Heart right ventricle (tissue), 16 donors: ENCODE results near the gene TPRG1L. TPM values are rescaled to one million over a fixed set of nuclear protein-coding genes. Genes with fewer than 3 reads are reported as not detected.
"Not testable (repeated sequence)": the region's sequence is repeated elsewhere in the genome, so short reads cannot be mapped to it uniquely, and the experiment has no call there.

ENCODE experiments used
- ATAC-seq, 8 donors: fragments of 200-7000 bp; cut with Tn5 transposase; one replicate each; pipeline ENCODE4 v1.9.1; 2020; ENCODE audit warnings: mild to moderate bottlenecking in 8 of 8, moderate library complexity in 8 of 8, moderate number of reproducible peaks in 1 of 8
- DNase-seq, 2 donors: peaks; one replicate each; pipeline ENCODE4 v3.0.0-alpha.2; 2020
- H3K27ac ChIP-seq, 10 donors: fragments of 200-600 bp; sonication (generic) in 2 of 10; one replicate each; pipeline versions ENCODE4 v1.5.0 to v1.8.0; 2020 to 2022; ENCODE audit warnings: mild to moderate bottlenecking in 3 of 10
- H3K27me3 ChIP-seq, 7 donors: fragments of 200-600 bp; one replicate each; pipeline ENCODE4 v1.8.0; 2021 to 2022; ENCODE audit warnings: mild to moderate bottlenecking in 2 of 7
- H3K36me3 ChIP-seq, 9 donors: fragments of 200-600 bp; sonication (generic) in 1 of 9; one replicate each; pipeline versions ENCODE4 v1.5.0 to v1.8.0; 2020 to 2022; ENCODE audit warnings: mild to moderate bottlenecking in 2 of 9
- H3K4me1 ChIP-seq, 9 donors: fragments of 200-600 bp; sonication (generic) in 1 of 9; one replicate each; pipeline versions ENCODE4 v1.5.0 to v1.8.0; 2020 to 2022; ENCODE audit warnings: mild to moderate bottlenecking in 4 of 9
- H3K4me3 ChIP-seq, 10 donors: fragments of 200-600 bp; sonication (generic) in 2 of 10; one replicate each; pipeline versions ENCODE4 v1.5.0 to v1.8.0; 2020 to 2022; ENCODE audit warnings: mild to moderate bottlenecking in 7 of 10, moderate library complexity in 2 of 10
- H3K9me3 ChIP-seq, 11 donors: fragments of 200-600 bp in 10 of 11; sonication (generic) in 2 of 11; one replicate each; pipeline versions ENCODE4 v1.5.0 to v1.8.0; 2013 to 2022; ENCODE audit warnings: mild to moderate bottlenecking in 2 of 11, control low read depth in 1 of 11, moderate library complexity in 1 of 11
- CTCF ChIP-seq, 9 donors: fragments of 200-600 bp; sonication (generic) in 2 of 9; IDR thresholded peaks; one replicate each; pipeline versions ENCODE4 v1.5.0 to v1.8.0; 2021 to 2022; ENCODE audit warnings: antibody characterized with exemption in 9 of 9, mild to moderate bottlenecking in 5 of 9, moderate library complexity in 1 of 9
- WGBS, 2 donors: extraction: QIAGEN DNeasy Blood & Tissue Kit; methylation state at CpG; one replicate each; pipeline ENCODE4 v1.1.7; 2013; ENCODE audit warnings: inconsistent platforms in 1 of 2; 5-methylcytosine and 5-hydroxymethylcytosine counted together
- intact Hi-C, 10 donors: fragments of 100-400 bp; cut with DNase I; formaldehyde crosslinking; loops; one replicate each; pipeline versions ENCODE4 v1.11.1 to v1.14.2; 2022
- long read RNA-seq, 3 donors: library from polyadenylated mRNA; unstranded; transcript quantifications; one replicate each; pipeline ENCODE4 v2.0.0, GENCODE V29; 2020 to 2021
- polyA plus RNA-seq, 2 donors: library from polyadenylated mRNA; stranded (reverse); fragments of 200-250 nt; gene quantifications; one replicate each; pipeline ENCODE4 v1.2.3, GENCODE V29; 2013
- total RNA-seq, 10 donors: library from RNA; stranded (reverse); fragmentation: NEBNext Ultra II Directional in 3 of 10; extraction: Animal tissue kit (Norgen Biotek cat#: 25700) in 3 of 10; gene quantifications; one replicate each; pipeline versions ENCODE4 v1.2.1 to v1.2.4, GENCODE V29; 2021 to 2023
- donor health status: Arrhythmogenic right ventricular cardiomyopathy.
- donor health status: ischemic (EF 13 %, LVEDD 7.1; RV severe dilation, severe dysfunction).
- donor health status: healthy with polysubstance abuse.
- donor health status: DM: no; HTN: yes; CAD: no.
- donor health status: DM: no; HTN: no; CAD: no.
- donor health status: ischemic (EF 25% LVEDD 6.9; RV normal size, moderate dysfunction).
- donor health status: ischemic (EF 25% LVEDD 5.7; RV mildly dilated, moderate dysfunction).
- donor health status: healthy.
- donor health status: DM: yes; HTN: yes; CAD: no.
- donor health status: Ischemic cardiomyopathy.
- donor health status: ischemic (EF 35%, LVEDD 5.7; RV mildly dilated, moderate dysfunction).
- donor health status: nonischemic (EF 11% LVEDD 7.7; RV severe dilation, severe dysfunction).
- donor health status: DM: yes; HTN: yes; CAD: no.
- donor health status: PGD.
- donor health status: ischemic (EF 29% LVEDD 5.4; RV normal size, mild dysfunction).
- donor health status: nonischemic (EF 23%, LVEDD 6.1; RV moderate dilation, normal function).

Gene TPRG1L
- total RNA-seq = 10 to 100 TPM; 42.6 to 60.7 (median 51.3) TPM
- polyA plus RNA-seq = 10 to 100 TPM; 15.1 to 34.8 TPM
- long read RNA-seq, donor 1, transcript TPRG1L-202 (5 exons, 2,414 nt) = major isoform, 119 of 135 reads
- long read RNA-seq, donor 1, partial matches to known transcripts = 13 of 135 reads
- long read RNA-seq, donor 1, other reads (novel, unspliced or antisense) = 3 of 135 reads
- long read RNA-seq, donor 2, transcript TPRG1L-202 (5 exons, 2,414 nt) = major isoform, 147 of 166 reads
- long read RNA-seq, donor 2, partial matches to known transcripts = 13 of 166 reads
- long read RNA-seq, donor 2, other reads (novel, unspliced or antisense) = 6 of 166 reads
- long read RNA-seq, donor 3, partial matches to known transcripts = 17 of 18 reads
- long read RNA-seq, donor 3, other reads (novel, unspliced or antisense) = 0 of 18 reads

DNA sequence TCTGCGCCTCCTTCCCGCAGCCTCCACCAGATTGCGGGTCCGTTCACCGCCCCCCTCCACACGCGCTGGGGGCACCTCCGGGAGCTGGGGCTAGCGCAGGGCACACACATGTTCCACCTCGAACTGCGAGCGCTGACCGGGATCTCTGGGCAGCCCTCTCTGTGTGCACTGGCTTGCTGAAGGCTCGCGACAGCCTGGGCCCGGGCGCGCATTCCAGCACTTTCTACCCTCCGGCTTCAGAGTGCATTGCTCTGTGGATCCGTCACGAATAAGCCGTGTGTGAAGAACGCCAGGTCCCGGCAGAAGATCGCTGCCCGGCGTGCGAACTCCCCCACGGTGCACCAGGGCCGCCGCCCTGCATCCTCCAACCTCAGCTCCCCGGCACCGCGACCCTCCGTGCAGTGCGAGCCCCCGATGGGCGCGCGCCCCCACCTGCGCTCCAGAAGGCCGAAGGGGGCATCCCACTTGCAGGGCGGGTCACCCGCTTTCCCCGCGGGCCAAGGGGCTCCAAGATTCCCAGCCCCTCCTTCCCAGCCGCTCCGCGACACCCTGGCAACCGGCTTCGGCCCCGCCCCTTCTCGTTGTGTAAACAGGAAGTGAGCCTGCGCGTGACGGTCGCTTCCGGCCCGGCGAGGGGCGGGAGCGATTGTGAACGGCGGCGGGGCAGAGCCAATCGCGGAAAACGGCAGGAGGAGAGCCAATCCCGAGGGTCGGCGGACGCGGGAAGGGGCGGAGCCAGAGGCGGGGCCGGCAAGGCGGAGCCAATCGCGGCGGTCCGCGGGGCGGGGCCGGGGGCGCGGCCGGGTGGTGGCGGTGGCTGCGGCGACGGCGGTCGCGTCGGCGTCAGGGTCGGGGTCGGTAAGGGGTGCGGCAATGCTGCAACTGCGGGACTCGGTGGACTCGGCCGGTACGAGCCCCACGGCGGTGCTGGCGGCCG is at the start of gene TPRG1L:
Gene TPRG1L (plus strand): TSS at position 816 of the 937 bp plus-strand sequence. CDS start 58 bp downstream, at position 874.
- H3K4me1 ChIP-seq = peaks cover 12 to 40% (median 27%) of the 10 kb centered on the region in 9 donors
- intact Hi-C loops = no loop called here

GRCh38 chr1:3575515-3575914 is 49.3 kb upstream of the TPRG1L start:
- H3K9me3 ChIP-seq = not testable (repeated sequence)
- 74 to 75% methylated on average over 6 of the region's 6 CpGs for WGBS, 2 donors

More for the DNA sequence above, at the start of gene TPRG1L:
- H3K27ac ChIP-seq = peak within 1 kb of the TSS; percentile 24 to 91 (median 82)
- ATAC-seq (peak; percentile 96 to 99 (median 98)), DNase-seq (peak; percentile 98 to 99)
- H3K9me3 ChIP-seq = no peaks in the 10 kb centered on the region
- WGBS, 2 donors = 1% methylated on average over 105 to 107 of the region's 108 CpGs
- H3K27me3 ChIP-seq = no peaks in the 10 kb centered on the region
- peak within 1 kb of the TSS; percentile 75 to 100 (median 96) for H3K4me3 ChIP-seq
- TF ChIP-seq CTCF (IDR thresholded peaks at IDR 0.05) = no peak
- peaks cover 0 to 37% (median 22%) of the 10 kb centered on the region in 9 donors for H3K36me3 ChIP-seq

DNA sequence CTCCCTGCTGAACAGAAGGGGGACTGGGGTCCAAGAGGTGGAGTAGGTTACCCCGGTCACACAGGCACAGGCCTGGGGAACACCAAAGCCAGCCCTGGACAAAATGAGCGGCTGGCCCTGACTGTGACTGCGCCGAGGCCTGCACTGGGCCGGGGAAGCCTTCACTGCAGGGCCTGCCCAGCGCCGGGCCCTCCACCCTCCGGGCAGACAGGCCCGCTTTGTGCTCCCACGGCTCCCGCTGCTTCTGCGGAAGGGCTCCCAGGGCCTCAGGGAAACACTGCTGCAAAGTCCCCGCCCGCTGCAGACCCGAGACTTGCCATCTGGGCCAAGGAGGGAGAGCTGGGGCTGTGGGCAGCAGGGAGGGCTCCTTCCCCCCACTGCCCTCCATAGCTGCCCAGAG is 48.8 kb upstream of the TPRG1L start:
- H3K36me3 ChIP-seq = no peaks in the 10 kb centered on the region
- ATAC-seq (no peak), DNase-seq (no peak)
- H3K27me3 ChIP-seq = peaks cover 0 to 17% (median 0%) of the 10 kb centered on the region in 7 donors
- no peak for TF ChIP-seq CTCF (IDR thresholded peaks at IDR 0.05)
- H3K4me1 ChIP-seq = peaks cover 0 to 10% (median 0%) of the 10 kb centered on the region in 9 donors
- H3K9me3 ChIP-seq = no peaks in the 10 kb centered on the region
- WGBS, 2 donors = 93 to 95% methylated on average over 15 of the region's 15 CpGs
- H3K27ac ChIP-seq = no peak overlapping the region
- intact Hi-C loops = no loop called here
- H3K4me3 ChIP-seq = no peak overlapping the region

More at GRCh38 chr1:3575515-3575914, 49.3 kb upstream of the TPRG1L start:
- H3K4me3 ChIP-seq, DNase-seq, ATAC-seq, intact Hi-C loops, H3K36me3 ChIP-seq, H3K27ac ChIP-seq: not testable (repeated sequence)
- peaks cover 0 to 15% (median 0%) of the 10 kb centered on the region in 7 donors for H3K27me3 ChIP-seq
- H3K4me1 ChIP-seq = peaks cover 0 to 10% (median 0%) of the 10 kb centered on the region in 9 donors

DNA sequence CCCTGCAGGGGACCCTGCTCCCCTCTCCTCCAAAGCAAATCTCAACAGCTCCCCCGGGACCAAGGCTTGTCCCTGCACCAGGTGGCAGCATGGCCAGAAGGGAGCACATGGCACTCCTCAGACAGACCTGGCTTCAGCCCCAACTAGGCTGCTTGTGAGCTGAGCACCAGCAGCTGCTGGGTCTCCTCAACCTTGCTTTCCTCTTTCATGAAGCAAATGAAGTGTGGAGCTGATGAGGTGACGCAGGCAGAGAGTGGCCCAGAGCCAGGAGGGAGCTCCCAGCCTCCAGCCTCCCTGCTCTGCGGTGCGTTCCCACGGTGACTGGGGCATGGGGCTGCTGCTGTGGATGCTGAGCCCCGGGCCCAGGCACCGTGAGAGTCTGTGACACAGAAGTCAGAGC is 47.5 kb upstream of the TPRG1L start:
- no peak for TF ChIP-seq CTCF (IDR thresholded peaks at IDR 0.05)
- Histone ChIP-seq H3K4me3 (no peak overlapping the region), H3K9me3 (no peaks in the 10 kb centered on the region), H3K27me3 (peaks cover 0 to 17% (median 0%) of the 10 kb centered on the region in 7 donors), H3K27ac (no peak overlapping the region), H3K36me3 (no peaks in the 10 kb centered on the region), H3K4me1 (peaks cover 0 to 17% (median 0%) of the 10 kb centered on the region in 9 donors)
- no peak for DNase-seq
- ATAC-seq = peak in 1 of 8 donors; percentile 36
- 52 to 60% methylated on average over 7 of the region's 7 CpGs for WGBS, 2 donors
- intact Hi-C loops = no loop called here
